ENCODE data around the gene MEF2B. TPM values are rescaled to one million over a fixed set of nuclear protein-coding genes. Genes with fewer than 3 reads are reported as not detected.

The MEF2B gene
- total RNA-seq, 4 donors from 2014 or later, result 0.21 to 3.7 TPM; not detected in 2

- Histone ChIP-seq H3K36me3 (peaks cover 0 to 69% (median 0%) of the 10 kb centered on the region in 3 donors), H3K27me3 (no peaks in the 10 kb centered on the region), H3K4me1 (peaks cover 0 to 20% (median 0%) of the 10 kb centered on the region in 4 donors), H3K9me3 (no peaks in the 10 kb centered on the region), H3K4me3 (no peak overlapping the region), H3K27ac (no peak overlapping the region)
- WGBS, 2 donors, result 81 to 84% methylated on average over 18 of the region's 18 CpGs
- DNase-seq (ENCODE audit: low spot score in 2 of 2), result no peak
- TF ChIP-seq CTCF (IDR thresholded peaks at IDR 0.05) (no peak), EP300 (IDR thresholded peaks at IDR 0.05) (no peak), POLR2A (IDR thresholded peaks at IDR 0.05) (no peak)
Measured at GRCh38 chr19:19098703-19099632, 71.1 kb downstream of the MEF2B start.

- Histone ChIP-seq H3K27me3 (no peaks in the 10 kb centered on the region), H3K36me3 (peaks cover 0 to 69% (median 0%) of the 10 kb centered on the region in 3 donors), H3K4me1 (peaks cover 0 to 20% (median 0%) of the 10 kb centered on the region in 4 donors), H3K9me3 (no peaks in the 10 kb centered on the region), H3K27ac (no peak overlapping the region), H3K4me3 (no peak overlapping the region)
- no peak for TF ChIP-seq POLR2A (IDR thresholded peaks at IDR 0.05)
- no peak for TF ChIP-seq EP300 (IDR thresholded peaks at IDR 0.05)
- no peak for TF ChIP-seq CTCF (IDR thresholded peaks at IDR 0.05)
- WGBS, 2 donors, result 81 to 84% methylated on average over 9 of the region's 9 CpGs
- DNase-seq (ENCODE audit: low spot score in 2 of 2), result no peak
Measured at GRCh38 chr19:19098084-19098702, 71.9 kb downstream of the MEF2B start.

- Histone ChIP-seq H3K4me3 (no peak overlapping the region), H3K9me3 (no peaks in the 10 kb centered on the region), H3K27ac (no peak overlapping the region), H3K4me1 (peaks cover 0 to 20% (median 0%) of the 10 kb centered on the region in 4 donors), H3K27me3 (no peaks in the 10 kb centered on the region), H3K36me3 (peaks cover 0 to 57% (median 0%) of the 10 kb centered on the region in 3 donors)
- no peak for TF ChIP-seq CTCF (IDR thresholded peaks at IDR 0.05)
- no peak for TF ChIP-seq POLR2A (IDR thresholded peaks at IDR 0.05)
- no peak for TF ChIP-seq EP300 (IDR thresholded peaks at IDR 0.05)
- DNase-seq (ENCODE audit: low spot score in 2 of 2), result no peak
- WGBS, 2 donors, result 90 to 95% methylated on average over 21 to 24 of the region's 24 CpGs
Measured at GRCh38 chr19:19096641-19097627, 73.1 kb downstream of the MEF2B start.

GRCh38 chr19:19095691-19096090 is 74.4 kb downstream of the MEF2B start:
- peaks cover 0 to 44% (median 0%) of the 10 kb centered on the region in 3 donors for H3K36me3 ChIP-seq
- WGBS, 2 donors, result 45 to 49% methylated on average over 11 of the region's 11 CpGs
- no peak overlapping the region for H3K27ac ChIP-seq

More at GRCh38 chr19:19095691-19096090, 74.4 kb downstream of the MEF2B start:
- TF ChIP-seq POLR2A (IDR thresholded peaks at IDR 0.05), result no peak
- TF ChIP-seq CTCF (IDR thresholded peaks at IDR 0.05), result no peak
- TF ChIP-seq EP300 (IDR thresholded peaks at IDR 0.05), result no peak
- no peaks in the 10 kb centered on the region for H3K27me3 ChIP-seq
- H3K4me3 ChIP-seq, result no peak overlapping the region
- H3K4me1 ChIP-seq, result peaks cover 0 to 22% (median 0%) of the 10 kb centered on the region in 4 donors
- no peaks in the 10 kb centered on the region for H3K9me3 ChIP-seq
- DNase-seq (ENCODE audit: low spot score in 2 of 2), result no peak

Other genes with a start within 250 kb of the MEF2B start
- gene HOMER3, start 229.0 kb downstream of the MEF2B start, total RNA-seq, result 10 to 100 TPM; 38.0 to 90.0 (median 44.6) TPM
- gene SUGP2, start 136.7 kb downstream of the MEF2B start, total RNA-seq, result 10 to 100 TPM; 50.8 to 95.1 (median 65.1) TPM
- gene ARMC6, start 136.7 kb downstream of the MEF2B start, total RNA-seq, result 10 to 100 TPM; 20.0 to 40.8 (median 24.6) TPM
- 10 to 100 TPM; 13.8 to 25.5 (median 15.5) TPM for gene SLC25A42, start 106.3 kb downstream of the MEF2B start, total RNA-seq
- 10 to 100 TPM; 24.1 to 32.1 (median 24.8) TPM for gene TMEM161A, start 31.8 kb downstream of the MEF2B start, total RNA-seq
- 10 to 100 TPM; 11.8 to 29.1 (median 18.8) TPM for gene BORCS8, start 21.9 kb upstream of the MEF2B start, total RNA-seq
- gene RFXANK, start 22.0 kb upstream of the MEF2B start, total RNA-seq, result 10 to 100 TPM; 46.3 to 62.1 (median 56.8) TPM
- gene NR2C2AP, start 33.2 kb upstream of the MEF2B start, total RNA-seq, result 10 to 100 TPM; 13.5 to 21.3 (median 15.1) TPM
- not detected for gene NCAN, start 41.7 kb upstream of the MEF2B start, total RNA-seq
- gene TM6SF2, start 103.0 kb upstream of the MEF2B start, total RNA-seq, result 1 to 10 TPM in 1 of 4 donors, not detected in 3; 2.1 TPM
- 10 to 100 TPM; 21.6 to 36.0 (median 27.5) TPM for gene SUGP1, start 150.2 kb upstream of the MEF2B start, total RNA-seq
- gene MAU2, start 150.6 kb upstream of the MEF2B start, total RNA-seq, result 100 to 1,000 TPM in 2 of 4 donors, 10 to 100 TPM in 2; 56.8 to 108 (median 97.8) TPM
- gene GATAD2A, start 235.4 kb upstream of the MEF2B start, total RNA-seq, result 10 to 100 TPM; 34.1 to 69.6 (median 36.8) TPM